MCF 10A (cell line): ENCODE measurements around the gene RIC8B. TPM values are rescaled to one million over a fixed set of nuclear protein-coding genes. Genes with fewer than 3 reads are reported as not detected.

Experiments
- BruUV-seq: library from RNA; stranded (reverse); fragments of 400-500 nt; replicated peaks from 2 replicates; lab custom pipeline; 2021; lab: Mats Ljungman, UMichigan
- CTCF ChIA-PET: fragments of 300-600 bp; sonication (Branson Sonifier 250); formaldehyde crosslinking; extraction: SDS; loops from one replicate; lab custom pipeline; 2021; ENCODE audit warnings: antibody characterized with exemption, inconsistent platforms; lab: Yijun Ruan, JAX
- POLR2A ChIA-PET: fragments of 300-600, 350-650 bp; sonication (Branson Sonifier 250); formaldehyde crosslinking; extraction: SDS; loops from one replicate; lab custom pipeline; 2020; ENCODE audit warnings: antibody characterized with exemption, inconsistent platforms; lab: Yijun Ruan, JAX
- DNase-seq: peaks from one replicate; pipeline ENCODE4 v3.0.0-alpha.2; 2018; ENCODE audit not compliant: unreplicated experiment
- H3K27ac Mint-ChIP-seq: one replicate; pipeline ENCODE4 v1.8.0; 2022; ENCODE audit warnings: mild to moderate bottlenecking, low read depth, mixed read lengths; ENCODE audit not compliant: unreplicated experiment
- H3K27me3 Mint-ChIP-seq: one replicate; pipeline ENCODE4 v1.8.0; 2022; ENCODE audit warnings: mixed read lengths; ENCODE audit not compliant: insufficient read depth, unreplicated experiment
- H3K36me3 Mint-ChIP-seq: one replicate; pipeline ENCODE4 v1.8.0; 2022; ENCODE audit warnings: mild to moderate bottlenecking, moderate library complexity, mixed read lengths; ENCODE audit not compliant: insufficient read depth, unreplicated experiment
- H3K4me1 Mint-ChIP-seq: one replicate; pipeline ENCODE4 v1.8.0; 2022; ENCODE audit warnings: mixed read lengths; ENCODE audit not compliant: insufficient read depth, unreplicated experiment
- H3K4me3 Mint-ChIP-seq: one replicate; pipeline ENCODE4 v1.8.0; 2022; ENCODE audit warnings: mild to moderate bottlenecking, moderate library complexity, mixed read lengths; ENCODE audit not compliant: unreplicated experiment
- H3K9me3 Mint-ChIP-seq: one replicate; pipeline ENCODE4 v1.8.0; 2022; ENCODE audit warnings: mixed read lengths; ENCODE audit not compliant: unreplicated experiment
- intact Hi-C: fragments of 100-400 bp; cut with micrococcal nuclease; formaldehyde crosslinking; loops from 2 replicates; pipeline ENCODE4 v1.14.1; 2022
- total RNA-seq: library from RNA; stranded (reverse); gene quantifications from 2 replicates; pipeline ENCODE4 v1.2.3, GENCODE V29; 2022
- TF ChIP-seq, protein P1 (sequence below): fragments of 200-600 bp; IDR thresholded peaks from one replicate; pipeline ENCODE4 v1.8.0; 2022; ENCODE audit warnings: antibody characterized with exemption, mild to moderate bottlenecking; ENCODE audit not compliant: unreplicated experiment

Gene RIC8B
- total RNA-seq, 1 experiment from 2014 or later: 10.0 TPM

GRCh38 chr12:106753526-106753925 is 21.0 kb upstream of the RIC8B start:
- H3K4me1 Mint-ChIP-seq: no peaks in the 10 kb centered on the region
- TF ChIP-seq, protein P1, sequence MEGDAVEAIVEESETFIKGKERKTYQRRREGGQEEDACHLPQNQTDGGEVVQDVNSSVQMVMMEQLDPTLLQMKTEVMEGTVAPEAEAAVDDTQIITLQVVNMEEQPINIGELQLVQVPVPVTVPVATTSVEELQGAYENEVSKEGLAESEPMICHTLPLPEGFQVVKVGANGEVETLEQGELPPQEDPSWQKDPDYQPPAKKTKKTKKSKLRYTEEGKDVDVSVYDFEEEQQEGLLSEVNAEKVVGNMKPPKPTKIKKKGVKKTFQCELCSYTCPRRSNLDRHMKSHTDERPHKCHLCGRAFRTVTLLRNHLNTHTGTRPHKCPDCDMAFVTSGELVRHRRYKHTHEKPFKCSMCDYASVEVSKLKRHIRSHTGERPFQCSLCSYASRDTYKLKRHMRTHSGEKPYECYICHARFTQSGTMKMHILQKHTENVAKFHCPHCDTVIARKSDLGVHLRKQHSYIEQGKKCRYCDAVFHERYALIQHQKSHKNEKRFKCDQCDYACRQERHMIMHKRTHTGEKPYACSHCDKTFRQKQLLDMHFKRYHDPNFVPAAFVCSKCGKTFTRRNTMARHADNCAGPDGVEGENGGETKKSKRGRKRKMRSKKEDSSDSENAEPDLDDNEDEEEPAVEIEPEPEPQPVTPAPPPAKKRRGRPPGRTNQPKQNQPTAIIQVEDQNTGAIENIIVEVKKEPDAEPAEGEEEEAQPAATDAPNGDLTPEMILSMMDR: no peak
- H3K27me3 Mint-ChIP-seq: no peaks in the 10 kb centered on the region
- POLR2A ChIA-PET: no interaction called here
- CTCF ChIA-PET: no interaction called here
- no peaks in the 10 kb centered on the region for H3K36me3 Mint-ChIP-seq
- H3K4me3 Mint-ChIP-seq: no peak overlapping the region
- BruUV-seq: no TSS peak
- no peak for DNase-seq
- intact Hi-C loops: no loop called here
- no peaks in the 10 kb centered on the region for H3K9me3 Mint-ChIP-seq
- H3K27ac Mint-ChIP-seq: no peak overlapping the region

- Mint-ChIP-seq H3K4me1 (no peaks in the 10 kb centered on the region), H3K27me3 (no peaks in the 10 kb centered on the region), H3K27ac (no peak overlapping the region), H3K36me3 (no peaks in the 10 kb centered on the region), H3K4me3 (no peak overlapping the region), H3K9me3 (no peaks in the 10 kb centered on the region)
- no peak for DNase-seq
- CTCF ChIA-PET: no interaction called here
- POLR2A ChIA-PET: no interaction called here
- TF ChIP-seq, protein P1: no peak
- no TSS peak for BruUV-seq
- intact Hi-C loops: no loop called here
These were observed 20.2 kb upstream of the RIC8B start for GRCh38 chr12:106754331-106754730.

GRCh38 chr12:106757623-106758348 is 16.7 kb upstream of the RIC8B start:
- CTCF ChIA-PET: interaction anchor here (0.6 kb wide), 2 partner anchors 346 to 921 kb away, joined by 3 read pairs; no protein-coding TSS in a partner anchor
- intact Hi-C loops: no loop called here
- POLR2A ChIA-PET: interaction anchor here (0.7 kb wide), 1 partner anchor 14 kb away, joined by 3 read pairs; no protein-coding TSS in a partner anchor
- H3K4me3 Mint-ChIP-seq: no peak overlapping the region
- no peaks in the 10 kb centered on the region for H3K4me1 Mint-ChIP-seq
- H3K27ac Mint-ChIP-seq: no peak overlapping the region
- no TSS peak for BruUV-seq
- TF ChIP-seq, protein P1: no peak
- H3K27me3 Mint-ChIP-seq: no peaks in the 10 kb centered on the region
- H3K9me3 Mint-ChIP-seq: no peaks in the 10 kb centered on the region
- DNase-seq: no peak
- no peaks in the 10 kb centered on the region for H3K36me3 Mint-ChIP-seq

- POLR2A ChIA-PET: interaction anchor here (0.7 kb wide), 1 partner anchor 14 kb away, joined by 3 read pairs; no protein-coding TSS in a partner anchor
- intact Hi-C loops: no loop called here
- no peak for DNase-seq
- Mint-ChIP-seq H3K36me3 (no peaks in the 10 kb centered on the region), H3K4me3 (no peak overlapping the region), H3K27me3 (no peaks in the 10 kb centered on the region), H3K27ac (no peak overlapping the region), H3K4me1 (no peaks in the 10 kb centered on the region), H3K9me3 (no peaks in the 10 kb centered on the region)
- TF ChIP-seq, protein P1: no peak
- CTCF ChIA-PET: interaction anchor here (0.6 kb wide), 1 partner anchor 920 kb away, joined by 3 read pairs; no protein-coding TSS in a partner anchor
- no TSS peak for BruUV-seq
These were observed 16.0 kb upstream of the RIC8B start for GRCh38 chr12:106758349-106759110.
